ENCODE measurements around the gene ZNF17.

DNA sequence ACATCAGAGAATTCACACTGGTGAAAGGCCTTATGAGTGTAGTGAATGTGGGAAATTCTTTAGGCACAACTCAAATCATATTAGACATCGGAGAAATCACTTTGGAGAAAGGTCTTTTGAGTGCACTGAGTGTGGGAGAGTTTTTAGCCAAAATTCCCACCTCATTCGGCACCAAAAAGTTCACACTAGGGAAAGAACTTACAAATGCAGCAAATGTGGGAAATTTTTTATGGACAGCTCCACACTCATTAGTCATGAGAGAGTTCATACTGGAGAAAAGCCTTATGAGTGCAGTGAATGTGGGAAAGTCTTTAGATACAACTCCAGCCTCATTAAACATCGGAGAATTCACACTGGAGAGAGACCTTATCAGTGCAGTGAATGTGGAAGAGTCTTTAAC lies 10.1 kb downstream of the ZNF17 start:
- TF ChIP-seq, protein P1, sequence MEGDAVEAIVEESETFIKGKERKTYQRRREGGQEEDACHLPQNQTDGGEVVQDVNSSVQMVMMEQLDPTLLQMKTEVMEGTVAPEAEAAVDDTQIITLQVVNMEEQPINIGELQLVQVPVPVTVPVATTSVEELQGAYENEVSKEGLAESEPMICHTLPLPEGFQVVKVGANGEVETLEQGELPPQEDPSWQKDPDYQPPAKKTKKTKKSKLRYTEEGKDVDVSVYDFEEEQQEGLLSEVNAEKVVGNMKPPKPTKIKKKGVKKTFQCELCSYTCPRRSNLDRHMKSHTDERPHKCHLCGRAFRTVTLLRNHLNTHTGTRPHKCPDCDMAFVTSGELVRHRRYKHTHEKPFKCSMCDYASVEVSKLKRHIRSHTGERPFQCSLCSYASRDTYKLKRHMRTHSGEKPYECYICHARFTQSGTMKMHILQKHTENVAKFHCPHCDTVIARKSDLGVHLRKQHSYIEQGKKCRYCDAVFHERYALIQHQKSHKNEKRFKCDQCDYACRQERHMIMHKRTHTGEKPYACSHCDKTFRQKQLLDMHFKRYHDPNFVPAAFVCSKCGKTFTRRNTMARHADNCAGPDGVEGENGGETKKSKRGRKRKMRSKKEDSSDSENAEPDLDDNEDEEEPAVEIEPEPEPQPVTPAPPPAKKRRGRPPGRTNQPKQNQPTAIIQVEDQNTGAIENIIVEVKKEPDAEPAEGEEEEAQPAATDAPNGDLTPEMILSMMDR (IDR thresholded peaks at IDR 0.05), result no peak
- TF ChIP-seq POLR2A (IDR thresholded peaks at IDR 0.05), result no peak
